Measurements from ENCODE around the gene RAB4A.

RAB4A gene

DNA sequence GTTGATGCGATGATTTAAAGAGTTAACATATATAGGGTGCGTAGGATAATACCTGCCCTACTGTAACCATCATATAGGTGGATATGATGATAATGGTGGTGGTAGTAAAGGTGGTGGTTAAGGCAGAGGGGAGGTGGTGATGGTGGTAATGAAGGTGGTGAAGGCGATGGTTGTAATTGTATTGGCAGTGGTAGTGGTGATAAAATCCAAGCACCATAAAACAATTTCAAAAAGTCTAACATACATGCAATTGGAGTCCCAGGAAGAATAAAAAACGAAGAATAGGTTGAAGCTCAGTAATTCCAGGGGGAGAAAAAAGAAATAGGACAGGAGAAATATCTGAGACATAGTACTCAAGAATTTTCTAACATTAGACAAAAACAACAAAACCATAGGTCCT is 27.3 kb upstream of the RAB4A start:
- H3K4me3 ChIP-seq (ENCODE audit: low read depth, low read length) = no peak overlapping the region

DNA sequence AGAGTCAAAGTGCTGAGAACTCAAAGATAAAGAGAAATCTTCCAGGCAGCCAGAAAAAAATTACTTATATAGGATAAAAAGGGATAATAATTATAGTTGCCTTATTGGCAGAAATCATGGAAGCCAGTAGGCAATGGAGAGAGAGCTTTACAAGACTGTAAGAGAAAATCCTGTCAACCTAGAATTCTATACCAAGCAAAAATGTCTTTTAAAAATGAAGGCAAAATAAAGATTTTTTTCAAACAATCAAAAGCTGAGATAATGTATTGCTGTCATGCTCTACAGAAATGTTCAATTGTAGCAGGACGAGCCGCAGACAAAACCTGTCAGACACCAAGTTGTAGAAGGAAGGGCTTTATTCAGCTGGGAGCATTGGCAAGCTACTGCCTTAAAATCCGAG is 26.8 kb upstream of the RAB4A start:
- no peak overlapping the region for H3K4me3 ChIP-seq (ENCODE audit: low read depth, low read length)

DNA sequence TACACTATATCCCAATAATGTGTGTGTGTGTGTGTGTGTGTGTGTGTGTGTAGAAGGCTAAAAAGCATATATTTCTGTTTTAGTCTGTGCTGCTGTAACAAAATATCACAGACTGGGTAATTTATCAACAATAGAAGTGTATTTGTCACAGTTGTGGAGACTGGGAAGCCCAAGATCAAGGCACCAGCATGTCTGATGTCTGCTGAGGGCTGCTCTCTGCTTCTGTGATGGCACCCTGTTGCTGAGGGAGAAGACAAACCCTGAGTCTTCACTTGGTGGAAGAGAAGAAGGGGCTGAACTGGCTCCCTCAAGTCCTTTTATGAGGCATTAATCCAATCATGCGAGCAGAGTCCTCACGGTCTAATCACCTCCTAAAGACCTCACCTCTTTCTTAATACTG is 23.0 kb upstream of the RAB4A start:
- H3K4me3 ChIP-seq (ENCODE audit: low read depth, low read length) = no peak overlapping the region

GRCh38 chr1:229248821-229249817 is 21.8 kb upstream of the RAB4A start:
- no peak overlapping the region for H3K4me3 ChIP-seq (ENCODE audit: low read depth, low read length)

DNA sequence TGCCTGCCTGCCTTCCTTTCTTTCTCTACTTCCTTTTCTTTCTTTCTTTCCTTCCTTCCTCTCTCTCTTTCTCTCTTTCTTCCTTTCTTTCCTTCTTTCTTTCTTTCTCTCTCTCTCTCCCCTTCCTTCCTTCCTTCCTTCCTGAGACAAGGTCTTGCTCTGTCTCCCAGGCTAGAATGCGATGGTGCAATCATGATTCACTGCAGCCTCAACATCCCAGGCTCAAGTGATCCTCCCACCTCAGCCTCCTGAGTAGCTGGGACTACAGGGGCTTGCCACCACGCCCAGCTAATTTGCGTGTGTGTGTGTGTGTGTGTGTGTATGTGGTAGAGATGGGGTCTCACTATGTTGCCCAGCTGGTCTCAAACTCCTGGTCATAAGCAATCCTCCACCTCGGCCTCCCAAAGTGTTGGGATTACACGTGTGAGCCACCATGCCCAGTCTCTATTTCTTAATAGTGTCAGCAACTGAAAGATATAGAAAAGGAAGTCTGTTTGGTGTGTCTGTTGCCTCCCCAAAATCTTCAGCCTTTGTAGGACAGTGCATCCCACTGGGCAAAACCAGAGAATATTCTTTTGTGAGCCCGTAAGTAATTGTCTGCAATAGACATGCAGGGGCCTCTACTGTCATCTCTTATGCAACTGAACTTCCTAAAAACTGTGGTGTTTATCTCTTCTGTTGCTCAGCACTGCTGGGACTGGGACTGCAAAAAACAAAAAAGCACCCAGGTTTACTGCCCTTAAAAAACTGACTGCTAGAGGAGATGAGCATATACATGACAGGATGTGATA is 20.9 kb upstream of the RAB4A start:
- H3K4me3 ChIP-seq (ENCODE audit: low read depth, low read length) = no peak overlapping the region

- H3K4me3 ChIP-seq (ENCODE audit: low read depth, low read length) = no peak overlapping the region
These were observed 19.7 kb upstream of the RAB4A start for GRCh38 chr1:229251185-229251584.

GRCh38 chr1:229252228-229252984 is 18.5 kb upstream of the RAB4A start:
- no peak overlapping the region for H3K4me3 ChIP-seq (ENCODE audit: low read depth, low read length)

DNA sequence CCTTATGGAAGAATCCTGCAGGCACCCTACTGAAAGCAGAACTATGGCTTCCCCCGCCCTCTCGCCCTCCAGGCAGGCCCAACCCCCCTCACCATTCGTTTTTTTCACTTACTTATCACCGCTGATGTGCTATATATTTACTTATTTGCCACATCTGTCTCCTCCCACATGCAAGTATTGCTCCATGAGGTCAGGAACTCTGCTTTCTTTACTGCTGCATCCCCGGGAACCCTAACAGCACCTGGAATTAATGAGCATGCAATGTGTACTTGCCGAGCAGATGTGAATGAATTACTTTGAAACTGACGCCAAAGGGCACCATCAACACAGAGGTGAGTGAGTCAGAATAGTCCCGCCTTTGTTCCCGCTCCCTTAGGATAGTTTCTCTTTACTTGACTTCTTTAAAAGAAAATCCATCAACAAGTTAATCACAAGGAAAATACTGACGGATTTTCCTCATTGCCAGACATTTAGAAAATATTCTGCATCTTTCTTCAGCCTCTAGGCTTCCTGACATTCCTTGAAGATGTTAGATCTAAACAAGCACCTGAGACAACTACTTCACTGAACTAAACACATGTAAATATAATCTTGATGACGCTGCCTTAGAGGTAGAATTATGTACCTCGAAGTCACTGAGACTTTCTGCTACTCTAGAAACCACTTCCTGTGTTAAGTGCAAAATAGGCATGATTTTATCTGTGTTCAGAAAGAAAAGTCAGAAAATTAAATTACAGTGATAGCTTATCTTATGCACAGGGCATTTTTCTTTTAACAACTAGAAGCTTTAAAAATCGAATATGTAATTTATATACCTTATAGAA is 17.5 kb upstream of the RAB4A start:
- no peak overlapping the region for H3K4me3 ChIP-seq (ENCODE audit: low read depth, low read length)

- H3K4me3 ChIP-seq (ENCODE audit: low read depth, low read length) = no peak overlapping the region
These were observed 15.9 kb upstream of the RAB4A start for GRCh38 chr1:229254910-229255541.

DNA sequence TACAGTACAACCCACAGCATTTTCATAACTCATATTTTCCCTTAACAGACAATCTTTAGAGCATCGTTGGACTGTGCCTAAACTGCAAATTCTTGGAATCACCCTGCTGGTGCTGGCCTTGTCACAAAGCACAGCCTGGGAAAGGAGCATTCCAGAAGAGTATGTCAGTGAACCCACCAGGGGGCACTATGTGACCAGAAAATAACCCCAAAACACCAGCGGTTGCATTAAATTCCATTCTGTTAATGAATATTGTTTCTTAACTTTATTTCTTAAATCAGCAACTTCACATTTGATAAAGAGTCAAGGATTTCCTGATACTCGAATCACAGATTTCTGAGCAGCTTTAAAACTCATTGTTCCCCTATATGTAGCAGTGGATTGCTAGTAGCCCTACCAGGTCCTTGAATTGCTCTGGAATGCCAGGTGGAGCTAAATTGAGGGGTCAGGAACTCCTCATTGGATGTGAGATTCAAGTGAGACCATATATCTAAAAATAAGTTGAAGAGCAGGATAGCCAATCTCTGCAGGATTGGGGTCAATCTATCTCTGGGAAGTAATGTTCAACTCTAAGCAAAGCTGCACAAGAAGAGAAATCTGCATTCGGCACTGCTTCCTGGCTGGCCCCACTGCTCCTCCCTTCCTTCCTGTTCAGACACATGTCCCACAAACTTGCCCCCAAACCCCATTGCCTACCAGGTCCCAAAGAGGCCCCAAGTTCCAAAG is 12.7 kb upstream of the RAB4A start:
- no peak overlapping the region for H3K4me3 ChIP-seq (ENCODE audit: low read depth, low read length)

- no peak overlapping the region for H3K4me3 ChIP-seq (ENCODE audit: low read depth, low read length)
These were observed 12.2 kb upstream of the RAB4A start for GRCh38 chr1:229258757-229259060.

DNA sequence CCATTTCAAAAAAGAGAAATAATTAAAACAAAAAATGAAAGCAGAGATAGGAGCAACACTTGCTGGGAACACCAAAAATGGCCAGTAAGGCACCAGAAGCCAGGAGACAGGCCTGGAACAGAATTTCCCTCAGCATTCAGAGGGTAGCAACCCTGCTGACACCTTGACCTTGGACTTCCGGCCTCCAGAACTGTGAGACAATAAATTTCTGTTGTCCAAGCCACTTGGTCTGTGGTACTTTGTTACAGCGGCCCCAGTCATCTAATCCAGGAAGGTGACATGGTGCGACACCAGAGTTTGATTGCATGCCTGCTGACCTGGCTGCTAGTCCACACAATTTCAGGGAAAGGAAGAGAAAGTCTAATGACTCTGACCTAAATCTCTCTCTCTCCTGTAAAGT is 10.6 kb upstream of the RAB4A start:
- H3K4me3 ChIP-seq (ENCODE audit: low read depth, low read length) = no peak overlapping the region

DNA sequence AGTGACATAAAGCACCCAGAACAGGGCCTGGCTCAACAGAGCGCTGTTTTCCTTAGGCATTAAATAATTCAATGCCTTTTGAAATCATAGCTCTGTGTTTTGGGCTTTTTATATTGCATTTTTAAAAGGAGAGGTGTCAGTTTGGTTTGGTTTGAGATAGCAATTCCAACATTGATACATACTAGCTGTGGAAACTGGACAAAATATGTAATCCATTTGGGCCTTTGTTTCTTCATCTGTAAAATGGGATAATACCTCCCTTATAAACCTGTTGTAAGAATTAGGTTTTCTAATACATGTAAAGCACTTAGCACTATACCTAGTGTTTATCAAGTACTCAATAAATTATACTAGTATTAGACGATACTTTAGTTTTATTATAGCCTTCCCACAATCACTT is 8.7 kb upstream of the RAB4A start:
- H3K4me3 ChIP-seq (ENCODE audit: low read depth, low read length) = no peak overlapping the region

DNA sequence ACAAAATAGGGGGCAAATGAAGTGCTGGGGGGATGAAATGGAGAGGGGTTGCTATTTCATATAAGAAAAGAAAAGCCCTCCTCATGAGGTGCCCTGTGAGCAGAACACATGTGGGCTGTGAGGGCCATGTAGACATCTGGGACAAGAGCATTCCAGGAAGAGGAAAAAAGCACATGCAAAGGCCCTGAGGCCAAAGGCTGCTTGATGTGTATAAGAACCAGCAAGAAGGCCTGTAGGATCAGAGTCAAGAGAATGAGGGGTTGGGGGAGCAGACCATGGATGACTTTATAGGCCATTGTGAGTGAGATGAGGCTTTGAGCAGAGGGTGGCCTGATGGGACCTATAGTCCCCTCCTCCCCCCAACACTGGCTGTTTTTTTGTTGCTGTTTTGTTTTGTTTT is 7.7 kb upstream of the RAB4A start:
- no peak overlapping the region for H3K4me3 ChIP-seq (ENCODE audit: low read depth, low read length)

DNA sequence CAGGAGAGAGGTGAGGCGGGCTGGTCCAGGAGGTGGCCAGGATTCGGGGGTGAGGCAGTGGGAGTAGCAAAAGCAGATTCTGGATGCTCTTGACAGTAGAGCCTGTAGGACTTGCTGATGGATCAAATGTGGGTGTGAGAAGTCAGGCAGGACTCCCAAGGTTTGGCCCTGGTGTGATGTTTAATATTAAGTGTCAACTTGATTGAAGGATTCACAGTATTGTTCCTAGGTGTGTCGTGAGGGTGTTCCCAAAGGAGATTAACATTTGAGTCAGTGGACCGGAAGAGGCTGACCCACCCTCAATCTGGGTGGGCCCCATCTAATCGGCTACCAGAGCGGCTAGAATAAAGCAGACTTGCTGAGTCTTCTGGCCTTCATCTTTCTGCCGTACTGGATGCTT is 6.8 kb upstream of the RAB4A start:
- no peak overlapping the region for H3K4me3 ChIP-seq (ENCODE audit: low read depth, low read length)

- no peak overlapping the region for H3K4me3 ChIP-seq (ENCODE audit: low read depth, low read length)
These were observed 6.4 kb upstream of the RAB4A start for GRCh38 chr1:229264487-229264886.

DNA sequence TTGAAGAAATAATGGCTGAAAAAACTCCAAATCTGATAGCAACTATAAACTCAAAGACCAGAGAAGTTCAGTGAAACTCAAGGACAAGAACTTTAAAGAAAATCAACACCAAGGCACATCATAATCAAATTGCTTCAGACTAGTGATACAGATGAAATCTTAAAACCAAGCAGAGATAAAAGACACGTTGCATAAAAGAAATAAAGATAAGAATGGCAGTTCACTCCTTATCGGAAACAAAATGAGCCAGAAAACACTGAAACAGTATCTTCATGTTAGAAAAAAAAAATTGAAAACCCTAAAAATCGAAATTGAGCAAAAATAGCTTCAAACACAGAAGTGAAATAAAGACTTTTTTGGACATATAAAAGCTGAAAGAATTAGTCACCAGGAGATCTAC is 4.6 kb upstream of the RAB4A start:
- H3K4me3 ChIP-seq (ENCODE audit: low read depth, low read length) = no peak overlapping the region

- H3K4me3 ChIP-seq (ENCODE audit: low read depth, low read length) = no peak overlapping the region
These were observed 3.9 kb upstream of the RAB4A start for GRCh38 chr1:229266832-229267500.

DNA sequence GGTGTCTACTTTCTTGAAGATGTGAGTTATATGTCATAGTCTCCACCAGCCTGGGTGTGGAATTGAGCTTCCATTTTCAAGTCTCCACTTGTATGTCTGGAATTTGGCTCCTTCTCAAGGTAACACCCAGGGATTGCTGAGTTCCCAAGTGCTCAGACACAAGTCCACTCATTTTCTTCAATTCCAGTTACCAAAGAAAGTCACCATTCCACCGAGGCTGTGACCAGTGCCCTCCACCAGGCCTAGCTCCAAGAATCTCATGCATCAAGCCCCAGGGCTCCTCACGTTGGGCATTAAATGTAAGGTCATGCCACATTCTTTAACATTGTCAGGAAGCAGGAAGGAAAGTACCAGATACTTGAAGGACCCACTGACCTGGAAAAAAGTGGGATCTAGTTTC is 2.4 kb upstream of the RAB4A start:
- H3K4me3 ChIP-seq (ENCODE audit: low read depth, low read length) = no peak overlapping the region

Data from iPS-11a (cell line).